CD4-positive, alpha-beta T cell treated with Interferon gamma for 1 hour (primary cell): ENCODE measurements around the gene LMBR1L.
"Not testable (repeated sequence)": the region's sequence is repeated elsewhere in the genome, so short reads cannot be mapped to it uniquely, and the experiment has no call there.

ENCODE experiments used
- DNase-seq: peaks from one replicate; pipeline ENCODE4 v3.0.0-alpha.2; 2020

Gene LMBR1L

GRCh38 chr12:49110464-49111155 is at the start of gene LMBR1L:
TSS of gene LMBR1L (minus strand) at chr12:49110847. CDS start at chr12:49110555, 292 bp downstream.
- DNase-seq, result peak; percentile 98

- DNase-seq, result no peak
Observed at GRCh38 chr12:49160399-49160798, 49.8 kb upstream of the LMBR1L start.

GRCh38 chr12:49154221-49154620 is 43.6 kb upstream of the LMBR1L start:
- DNase-seq, result no peak

- DNase-seq, result no peak
Observed at GRCh38 chr12:49147384-49147783, 36.7 kb upstream of the LMBR1L start.

- no peak for DNase-seq
Observed at GRCh38 chr12:49146406-49146805, 35.8 kb upstream of the LMBR1L start.

GRCh38 chr12:49144384-49144783 is 33.7 kb upstream of the LMBR1L start:
- no peak for DNase-seq

- no peak for DNase-seq
Observed at GRCh38 chr12:49138999-49139398, 28.4 kb upstream of the LMBR1L start.

GRCh38 chr12:49138587-49138986 is 27.9 kb upstream of the LMBR1L start:
- DNase-seq, result no peak

- DNase-seq, result no peak
Observed at GRCh38 chr12:49137476-49137875, 26.8 kb upstream of the LMBR1L start.

GRCh38 chr12:49136997-49137396 is 26.4 kb upstream of the LMBR1L start:
- not testable (repeated sequence) for DNase-seq

GRCh38 chr12:49133590-49133989 is 22.9 kb upstream of the LMBR1L start:
- DNase-seq, result no peak

GRCh38 chr12:49133014-49133413 is 22.4 kb upstream of the LMBR1L start:
- no peak for DNase-seq

GRCh38 chr12:49131894-49132461 is 21.3 kb upstream of the LMBR1L start:
- DNase-seq, result no peak

GRCh38 chr12:49131051-49131893 is 20.6 kb upstream of the LMBR1L start, which contains the start of gene TUBA1B:
TSS of gene TUBA1B (minus strand) at chr12:49131395. CDS start at chr12:49131300, 95 bp downstream.
- DNase-seq, result peak; percentile 90

GRCh38 chr12:49130151-49131050 is 19.8 kb upstream of the LMBR1L start:
- DNase-seq, result peak; percentile 95

GRCh38 chr12:49129332-49130150 is 18.9 kb upstream of the LMBR1L start:
- no peak for DNase-seq

GRCh38 chr12:49127971-49128370 is 17.3 kb upstream of the LMBR1L start:
- DNase-seq, result not testable (repeated sequence)

- no peak for DNase-seq
Observed at GRCh38 chr12:49126852-49127763, 16.5 kb upstream of the LMBR1L start.

- no peak for DNase-seq
Observed at GRCh38 chr12:49121047-49121696, 10.5 kb upstream of the LMBR1L start.

GRCh38 chr12:49111206-49111605 is 559 bp upstream of the LMBR1L start:
- no peak for DNase-seq
